RWPE1 (cell line): ENCODE results near the gene C19orf73.
A peak's percentile ranks its signal among the peaks of the same experiment; 100 is the strongest.
"Not testable (repeated sequence)": the region's sequence is repeated elsewhere in the genome, so short reads cannot be mapped to it uniquely, and the experiment has no call there.

Source experiments
- CTCF ChIA-PET: fragments of 350-600 bp; sonication (Branson Sonifier 250); formaldehyde crosslinking; extraction: SDS; loops from one replicate; lab custom pipeline; 2021; lab: Yijun Ruan, JAX
- POLR2A ChIA-PET: fragments of 400-600 bp; formaldehyde crosslinking; extraction: SDS; loops from one replicate; lab custom pipeline; 2020; ENCODE audit warnings: antibody characterized with exemption; ENCODE audit not compliant: low non-redundant PET; lab: Yijun Ruan, JAX
- DNase-seq: peaks from one replicate; pipeline ENCODE4 v3.0.0; 2012; ENCODE audit warnings: low spot score
- H3K27ac ChIP-seq: fragments of 450-650 bp; 2 replicates; pipeline ENCODE4 v1.5.1; 2017
- TF ChIP-seq, protein P1 (sequence below): fragments of 450-650 bp; conservative IDR thresholded peaks from 2 replicates; pipeline ENCODE4 v1.5.1; 2017; ENCODE audit warnings: low read depth, mild to moderate bottlenecking

Gene C19orf73

DNA sequence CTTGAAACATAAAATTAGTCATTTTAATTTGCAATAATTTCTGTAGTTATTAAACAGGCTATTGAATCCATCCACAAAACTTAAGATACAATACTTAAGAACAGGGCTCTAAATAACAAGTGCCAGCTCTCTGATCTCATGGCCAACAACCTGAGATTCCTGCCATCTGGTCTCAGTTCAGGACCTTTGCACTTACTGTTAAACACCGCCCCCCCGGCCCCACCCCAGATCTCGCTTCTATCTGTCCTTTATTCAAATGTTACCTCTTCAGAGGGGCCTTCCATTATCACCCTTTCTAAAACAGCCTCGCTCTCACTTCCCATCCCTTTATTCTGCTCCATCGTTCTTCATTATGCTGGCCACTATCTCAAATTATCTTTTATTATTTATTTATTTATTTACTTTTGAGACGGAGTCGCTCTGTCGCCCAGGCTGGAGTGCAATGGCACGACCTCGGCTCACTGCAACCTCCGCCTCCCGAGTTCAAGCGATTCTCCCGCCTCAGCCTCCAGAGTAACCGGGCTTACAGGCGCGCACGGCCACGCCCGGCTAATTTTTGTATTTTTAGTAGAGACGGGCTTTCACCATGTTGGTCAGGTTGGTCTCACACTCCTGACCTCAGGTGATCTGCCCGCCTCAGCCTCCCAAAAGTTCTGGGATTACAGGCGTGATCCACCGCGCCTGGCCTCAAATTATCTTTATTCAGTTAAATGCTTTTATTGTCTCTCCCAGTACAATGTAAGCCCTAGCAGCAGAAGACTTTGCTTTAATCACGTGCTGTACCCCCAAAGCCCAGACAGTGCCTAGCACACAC, 34.5 kb downstream of the C19orf73 start:
- CTCF ChIA-PET: interaction anchor here (0.6 kb wide), 1 partner anchor 469 kb away, joined by 3 read pairs; the partner anchor contains the start of gene FAM83E
- no peak for DNase-seq
- peak overlapping the region; percentile 84 for H3K27ac ChIP-seq
- POLR2A ChIA-PET: no interaction called here
- TF ChIP-seq, protein P1, sequence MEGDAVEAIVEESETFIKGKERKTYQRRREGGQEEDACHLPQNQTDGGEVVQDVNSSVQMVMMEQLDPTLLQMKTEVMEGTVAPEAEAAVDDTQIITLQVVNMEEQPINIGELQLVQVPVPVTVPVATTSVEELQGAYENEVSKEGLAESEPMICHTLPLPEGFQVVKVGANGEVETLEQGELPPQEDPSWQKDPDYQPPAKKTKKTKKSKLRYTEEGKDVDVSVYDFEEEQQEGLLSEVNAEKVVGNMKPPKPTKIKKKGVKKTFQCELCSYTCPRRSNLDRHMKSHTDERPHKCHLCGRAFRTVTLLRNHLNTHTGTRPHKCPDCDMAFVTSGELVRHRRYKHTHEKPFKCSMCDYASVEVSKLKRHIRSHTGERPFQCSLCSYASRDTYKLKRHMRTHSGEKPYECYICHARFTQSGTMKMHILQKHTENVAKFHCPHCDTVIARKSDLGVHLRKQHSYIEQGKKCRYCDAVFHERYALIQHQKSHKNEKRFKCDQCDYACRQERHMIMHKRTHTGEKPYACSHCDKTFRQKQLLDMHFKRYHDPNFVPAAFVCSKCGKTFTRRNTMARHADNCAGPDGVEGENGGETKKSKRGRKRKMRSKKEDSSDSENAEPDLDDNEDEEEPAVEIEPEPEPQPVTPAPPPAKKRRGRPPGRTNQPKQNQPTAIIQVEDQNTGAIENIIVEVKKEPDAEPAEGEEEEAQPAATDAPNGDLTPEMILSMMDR: no peak

DNA sequence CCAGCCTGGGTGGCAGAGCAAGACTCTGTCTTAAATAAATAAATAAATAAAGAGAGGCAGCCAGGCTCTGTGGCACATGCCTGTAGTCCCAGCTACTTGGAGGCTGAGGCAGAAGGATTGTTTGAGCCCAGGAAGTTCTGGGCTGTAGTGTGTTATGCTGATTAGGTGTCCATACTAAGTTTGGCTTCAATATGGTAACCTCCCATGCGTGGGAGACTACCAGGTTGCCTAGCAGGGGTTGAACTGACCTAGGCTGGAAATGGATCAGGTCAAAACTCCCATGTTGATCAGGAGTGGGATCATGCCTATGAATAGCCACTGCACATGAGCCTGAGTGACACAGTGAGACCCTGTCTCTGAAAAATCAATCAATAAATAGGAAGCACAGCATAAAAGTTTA, 37.7 kb downstream of the C19orf73 start:
- TF ChIP-seq, protein P1: no peak
- POLR2A ChIA-PET: no interaction called here
- no peak for DNase-seq
- CTCF ChIA-PET: interaction anchor here (0.5 to 0.6 kb wide), 2 partner anchors 18 to 123 kb away, joined by 3 read pairs; no protein-coding TSS in a partner anchor
- no peak overlapping the region for H3K27ac ChIP-seq

DNA sequence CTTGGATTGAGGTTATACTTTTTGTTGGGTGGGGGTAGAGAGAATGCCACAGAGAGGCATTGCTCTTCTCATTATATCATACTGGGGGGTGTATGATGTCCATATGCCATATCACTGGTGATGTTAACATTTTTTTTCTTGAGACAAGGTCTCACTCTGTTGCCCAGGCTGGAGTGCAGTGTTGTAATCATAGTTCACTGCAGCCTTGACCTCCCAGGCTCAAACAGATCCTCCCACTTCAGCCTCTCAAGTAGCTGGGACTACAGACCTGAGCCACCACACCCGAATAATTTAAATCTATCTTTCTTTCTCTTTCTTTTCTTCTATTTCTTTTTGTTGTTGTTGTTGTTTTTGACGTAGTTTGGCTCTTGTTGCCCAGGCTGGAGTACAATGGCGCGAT, 38.6 kb downstream of the C19orf73 start:
- ChIA-PET CTCF (interaction anchor here (0.6 to 1.3 kb wide), 2 partner anchors 17 to 19 kb away, joined by 3 read pairs; no protein-coding TSS in a partner anchor), POLR2A (no interaction called here)
- TF ChIP-seq, protein P1: no peak
- no peak for DNase-seq
- no peak overlapping the region for H3K27ac ChIP-seq

DNA sequence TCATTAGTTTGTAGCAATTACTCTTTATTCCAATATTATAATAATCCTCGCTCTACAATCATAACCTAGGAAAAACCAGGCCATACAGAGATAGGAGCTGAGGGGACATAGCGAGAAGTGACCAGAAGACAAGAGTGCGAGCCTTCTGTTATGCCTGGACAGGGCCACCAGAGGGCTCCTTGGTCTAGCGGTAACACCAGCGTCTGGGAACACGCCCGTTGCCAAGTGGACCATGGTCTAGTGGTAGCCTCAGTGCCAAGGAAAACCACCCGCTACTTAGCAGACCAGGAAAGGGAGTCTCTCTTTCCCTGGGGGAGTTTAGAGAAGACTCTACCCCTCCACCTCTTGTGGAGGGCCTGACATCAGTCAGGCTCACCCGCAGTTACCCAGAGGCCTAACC, 44.1 kb downstream of the C19orf73 start:
- H3K27ac ChIP-seq, DNase-seq, POLR2A ChIA-PET: not testable (repeated sequence)
- CTCF ChIA-PET: interaction anchor here (0.6 to 0.7 kb wide), 2 partner anchors 43 to 292 kb away, joined by 3 read pairs; partner anchors contain the start of gene CGB2
- TF ChIP-seq, protein P1: peak; percentile 71

DNA sequence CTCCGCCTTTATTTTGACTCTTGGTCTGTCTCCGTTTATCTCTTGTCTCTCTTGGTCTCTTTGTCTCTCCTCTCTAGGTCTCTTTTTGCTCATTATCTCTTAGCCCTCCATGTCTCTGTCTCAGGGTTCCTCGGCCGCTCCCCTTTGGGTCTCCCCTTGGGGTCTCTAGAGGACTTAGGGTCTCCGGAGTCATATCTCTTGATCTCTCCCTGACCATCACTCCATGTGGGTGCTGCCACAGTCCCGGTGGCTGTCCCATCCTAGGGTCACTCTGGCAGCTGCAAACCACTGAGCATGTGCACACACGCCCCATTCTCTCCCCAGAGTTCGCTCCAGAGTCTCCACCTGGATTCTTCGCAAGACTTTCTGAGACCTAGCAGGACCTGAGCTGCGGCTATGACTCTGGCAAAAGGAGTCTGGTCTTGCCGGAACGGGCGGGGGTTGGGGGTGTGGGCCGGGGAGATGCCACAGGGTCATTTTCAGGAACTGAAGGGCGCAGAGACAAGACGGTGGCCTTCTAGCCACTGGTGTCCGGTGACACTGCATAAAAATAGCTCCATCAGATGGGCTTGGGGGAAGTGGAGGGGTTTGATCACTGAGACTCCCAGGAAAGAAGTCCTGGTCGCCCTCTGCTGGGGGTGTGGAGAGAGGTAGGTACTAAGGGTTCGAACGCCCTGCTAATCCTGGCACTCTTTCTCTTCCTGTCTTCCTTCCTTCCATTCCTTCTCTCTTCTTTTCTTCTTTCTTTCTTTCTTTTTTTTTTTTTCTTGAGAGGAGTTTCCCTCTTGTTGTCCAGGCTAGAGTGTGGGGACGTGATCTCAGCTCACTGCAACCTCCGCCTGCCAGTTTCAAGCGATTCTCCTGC, 45.2 kb downstream of the C19orf73 start:
- H3K27ac ChIP-seq: no peak overlapping the region
- DNase-seq: no peak
- ChIA-PET CTCF (interaction anchor here (0.6 to 1.1 kb wide), 7 partner anchors 8 to 291 kb away, joined by 3 to 4 read pairs (median 3); no protein-coding TSS in a partner anchor), POLR2A (interaction anchor here (0.7 kb wide), 2 partner anchors 66 to 236 kb away, joined by 3 to 4 read pairs; no protein-coding TSS in a partner anchor)
- TF ChIP-seq, protein P1: 0 out of 2 replicates have a peak, but pooled peaks have one; percentile 11
